Testis (tissue), 3 donors: Measurements from ENCODE around the gene CELSR3. TPM values are rescaled to one million over a fixed set of nuclear protein-coding genes. Genes with fewer than 3 reads are reported as not detected.

Source experiments
- DNase-seq: peaks from one replicate; pipeline ENCODE4 v3.0.0-alpha.2; 2019
- H3K27ac ChIP-seq, 2 donors: fragments of 200-600 bp; sonication (generic); one replicate each; pipeline ENCODE4 v1.5.1; 2019
- H3K27me3 ChIP-seq: fragments of 200-600 bp; sonication (generic); one replicate; pipeline ENCODE4 v1.5.1; 2019
- H3K36me3 ChIP-seq: fragments of 200-600 bp; sonication (generic); one replicate; pipeline ENCODE4 v1.5.1; 2017; ENCODE audit warnings: low read depth; ENCODE audit errors: missing control alignments
- H3K4me1 ChIP-seq: fragments of 200-600 bp; sonication (generic); one replicate; pipeline ENCODE4 v1.5.1; 2019
- H3K4me3 ChIP-seq, 2 donors: fragments of 200-600 bp; sonication (generic); one replicate each; pipeline ENCODE4 v1.5.1; 2017 to 2019
- H3K9me3 ChIP-seq: fragments of 200-600 bp; sonication (generic); one replicate; pipeline ENCODE4 v1.5.1; 2017
- POLR2A ChIP-seq: fragments of 450-650 bp; IDR thresholded peaks from one replicate; pipeline ENCODE4 v1.6.1; 2017; ENCODE audit warnings: antibody characterized with exemption, mild to moderate bottlenecking, moderate library complexity
- whole genome bisulfite sequencing, 2 donors: methylation state at CpG; one replicate each; pipeline ENCODE4 v1.1.5; 2018; 5-methylcytosine and 5-hydroxymethylcytosine counted together
- intact Hi-C: fragments of 100-400 bp; cut with DNase I; formaldehyde crosslinking; loops from one replicate; pipeline ENCODE4 v1.15.1; 2023; ENCODE audit warnings: low total_unique reads
- polyA plus RNA-seq: library from polyadenylated mRNA; stranded (reverse); fragments of 350-450 nt; fragmentation: Illumina TruSeq; extraction: RNeasy Lipid Tissue Mini Kit (QIAGEN cat#74804); gene quantifications from one replicate; pipeline ENCODE4 v1.2.3, GENCODE V29; 2014; ENCODE audit warnings: low read depth, low replicate concordance; ENCODE audit not compliant: insufficient read depth
- total RNA-seq, 2 donors: library from RNA; depleted of rRNA; stranded (reverse); fragments of >200 nt; gene quantifications; one replicate each; pipeline ENCODE4 v1.2.3, GENCODE V29; 2016
- TF ChIP-seq, protein P1 (sequence below), 3 experiments: fragments of 450-650 bp in 2 of 3; fragments of 200-600 bp in 1 of 3; sonication (generic) in 1 of 3; IDR thresholded peaks; one replicate each; pipeline ENCODE4 v1.5.1; 2016 to 2019; ENCODE audit warnings: antibody characterized with exemption in 3 of 3, mild to moderate bottlenecking in 2 of 3, moderate library complexity in 1 of 3

Gene CELSR3
- total and polyA plus RNA-seq, 3 donors from 2014 or later = 13.5 to 17.5 (median 14.3) TPM

DNA sequence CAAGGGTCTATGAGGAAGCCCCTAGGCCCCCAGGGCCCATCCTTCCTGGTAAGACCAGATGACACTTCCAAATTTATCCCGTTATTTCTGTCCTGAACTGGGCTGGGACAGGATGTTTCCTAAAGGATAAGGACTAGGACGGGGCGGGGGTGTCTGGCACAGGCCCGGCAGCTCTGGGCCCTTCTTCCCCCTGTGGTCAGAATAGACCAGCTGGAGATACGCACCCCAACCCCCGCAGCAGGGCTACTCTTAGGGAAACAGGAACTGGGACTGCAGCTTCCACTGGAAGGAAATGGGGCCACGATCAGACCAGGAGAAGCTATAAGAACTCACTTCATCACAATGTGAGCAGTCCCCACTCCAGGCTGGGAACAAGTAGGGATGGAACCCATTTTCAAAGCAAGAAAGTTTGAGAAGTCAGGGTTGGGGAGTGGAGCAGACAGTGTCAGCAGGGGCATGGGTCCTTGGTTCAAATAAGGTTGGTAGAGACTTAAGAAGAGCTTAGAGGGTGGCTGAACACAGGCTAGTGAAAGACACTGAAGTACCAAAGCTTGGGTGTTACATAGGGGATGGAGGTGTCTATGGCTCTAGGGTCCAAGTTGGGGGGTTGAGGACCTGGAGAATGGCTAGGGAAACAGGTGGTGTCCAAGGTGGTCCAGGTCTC, 21.9 kb upstream of the CELSR3 start:
- H3K9me3 ChIP-seq = no peaks in the 10 kb centered on the region
- peak overlapping the region; percentile 87 to 91 for H3K27ac ChIP-seq
- H3K4me3 ChIP-seq = peak overlapping the region; percentile 93 to 95
- H3K4me1 ChIP-seq = peaks cover 43% of the 10 kb centered on the region
- no peaks in the 10 kb centered on the region for H3K27me3 ChIP-seq
- peak; percentile 65 for DNase-seq
- H3K36me3 ChIP-seq = no peaks in the 10 kb centered on the region
- intact Hi-C loops = no loop called here
- 17 to 24% methylated on average over 7 of the region's 7 CpGs for WGBS, 2 donors
- no peak for TF ChIP-seq POLR2A
- TF ChIP-seq, protein P1, sequence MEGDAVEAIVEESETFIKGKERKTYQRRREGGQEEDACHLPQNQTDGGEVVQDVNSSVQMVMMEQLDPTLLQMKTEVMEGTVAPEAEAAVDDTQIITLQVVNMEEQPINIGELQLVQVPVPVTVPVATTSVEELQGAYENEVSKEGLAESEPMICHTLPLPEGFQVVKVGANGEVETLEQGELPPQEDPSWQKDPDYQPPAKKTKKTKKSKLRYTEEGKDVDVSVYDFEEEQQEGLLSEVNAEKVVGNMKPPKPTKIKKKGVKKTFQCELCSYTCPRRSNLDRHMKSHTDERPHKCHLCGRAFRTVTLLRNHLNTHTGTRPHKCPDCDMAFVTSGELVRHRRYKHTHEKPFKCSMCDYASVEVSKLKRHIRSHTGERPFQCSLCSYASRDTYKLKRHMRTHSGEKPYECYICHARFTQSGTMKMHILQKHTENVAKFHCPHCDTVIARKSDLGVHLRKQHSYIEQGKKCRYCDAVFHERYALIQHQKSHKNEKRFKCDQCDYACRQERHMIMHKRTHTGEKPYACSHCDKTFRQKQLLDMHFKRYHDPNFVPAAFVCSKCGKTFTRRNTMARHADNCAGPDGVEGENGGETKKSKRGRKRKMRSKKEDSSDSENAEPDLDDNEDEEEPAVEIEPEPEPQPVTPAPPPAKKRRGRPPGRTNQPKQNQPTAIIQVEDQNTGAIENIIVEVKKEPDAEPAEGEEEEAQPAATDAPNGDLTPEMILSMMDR (IDR thresholded peaks at IDR 0.05) = no peak

DNA sequence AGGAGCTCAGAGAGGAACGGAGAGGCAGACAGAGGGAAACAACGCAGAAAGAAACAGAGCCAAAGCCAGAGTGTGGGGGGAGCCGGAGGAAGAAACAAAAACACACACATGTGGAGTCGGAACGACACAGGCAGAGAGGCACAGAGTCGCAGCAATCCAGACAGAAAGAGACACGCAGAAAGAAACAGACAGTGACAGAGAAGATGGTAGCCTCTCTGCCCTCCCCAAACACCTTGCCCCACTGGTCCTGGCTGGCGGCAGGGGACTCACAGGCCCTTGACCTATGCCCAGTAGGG, 21.3 kb upstream of the CELSR3 start:
- Histone ChIP-seq H3K4me1 (peaks cover 43% of the 10 kb centered on the region), H3K27ac (peak overlapping the region; percentile 87 to 91), H3K4me3 (peak overlapping the region; percentile 93 to 95), H3K9me3 (no peaks in the 10 kb centered on the region), H3K36me3 (no peaks in the 10 kb centered on the region), H3K27me3 (no peaks in the 10 kb centered on the region)
- WGBS, 2 donors = 21 to 39% methylated on average over 8 of the region's 8 CpGs
- peak; percentile 47 for DNase-seq
- TF ChIP-seq, protein P1 (IDR thresholded peaks at IDR 0.05) = no peak
- no peak for TF ChIP-seq POLR2A
- intact Hi-C loops = no loop called here

DNA sequence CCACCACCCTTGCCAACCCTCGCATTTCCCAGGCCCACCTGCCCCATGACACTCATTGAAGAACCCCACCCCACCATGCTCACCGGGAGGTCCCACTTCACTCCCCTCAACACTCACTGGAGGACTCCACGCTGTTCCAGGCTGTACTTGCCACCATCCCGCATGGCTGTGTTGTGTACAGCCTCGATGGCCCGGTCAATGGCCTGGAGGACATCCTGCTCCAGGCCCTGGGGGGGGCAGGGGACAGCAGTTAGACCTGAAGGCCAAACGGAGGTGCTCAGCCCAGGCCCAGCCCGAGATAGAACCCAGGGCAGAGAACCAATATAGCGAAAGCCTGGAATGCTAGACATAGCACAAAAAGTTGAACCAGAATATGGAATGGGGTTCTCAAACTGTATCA, 20.1 kb upstream of the CELSR3 start:
- H3K4me3 ChIP-seq = no peak overlapping the region
- no peaks in the 10 kb centered on the region for H3K9me3 ChIP-seq
- intact Hi-C loops = no loop called here
- H3K36me3 ChIP-seq = no peaks in the 10 kb centered on the region
- no peak for DNase-seq
- H3K4me1 ChIP-seq = peaks cover 43% of the 10 kb centered on the region
- peak overlapping the region in 1 of 2 donors; percentile 87 for H3K27ac ChIP-seq
- 78 to 94% methylated on average over 6 to 9 of the region's 9 CpGs for WGBS, 2 donors
- TF ChIP-seq POLR2A = no peak
- TF ChIP-seq, protein P1 (IDR thresholded peaks at IDR 0.05) = no peak
- no peaks in the 10 kb centered on the region for H3K27me3 ChIP-seq

DNA sequence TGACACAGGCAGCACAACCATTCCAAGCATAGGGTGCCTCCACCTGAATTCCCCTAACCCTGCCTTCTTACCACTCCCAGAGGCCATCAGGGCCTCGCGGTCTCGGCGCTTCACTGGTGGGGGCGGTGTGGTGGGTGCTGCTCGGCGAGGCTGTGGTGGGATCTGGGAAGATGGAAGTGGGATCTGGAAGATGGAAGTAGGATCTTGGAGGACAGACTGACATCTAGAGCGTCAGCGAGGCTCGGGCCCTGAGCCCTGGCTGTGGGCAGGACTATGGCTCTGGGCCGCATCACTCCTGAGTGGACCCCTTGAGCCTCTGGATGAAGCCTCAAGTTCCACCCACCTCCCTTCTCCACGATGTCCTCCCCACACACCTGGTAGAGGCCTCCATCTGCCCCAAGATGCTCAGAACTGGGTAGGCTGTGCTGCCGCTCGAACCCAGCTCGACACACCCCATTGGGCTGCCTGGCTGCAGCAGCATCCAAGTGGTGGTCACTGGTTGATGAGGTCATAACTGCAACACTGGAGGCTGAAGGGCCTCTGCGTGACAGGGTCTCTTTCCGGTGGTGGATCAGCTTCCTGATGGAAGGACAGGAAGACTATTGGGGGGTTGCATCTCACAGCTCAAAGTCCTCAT, 19.4 kb upstream of the CELSR3 start:
- WGBS, 2 donors = 92 to 96% methylated on average over 12 to 16 of the region's 17 CpGs
- DNase-seq = no peak

DNA sequence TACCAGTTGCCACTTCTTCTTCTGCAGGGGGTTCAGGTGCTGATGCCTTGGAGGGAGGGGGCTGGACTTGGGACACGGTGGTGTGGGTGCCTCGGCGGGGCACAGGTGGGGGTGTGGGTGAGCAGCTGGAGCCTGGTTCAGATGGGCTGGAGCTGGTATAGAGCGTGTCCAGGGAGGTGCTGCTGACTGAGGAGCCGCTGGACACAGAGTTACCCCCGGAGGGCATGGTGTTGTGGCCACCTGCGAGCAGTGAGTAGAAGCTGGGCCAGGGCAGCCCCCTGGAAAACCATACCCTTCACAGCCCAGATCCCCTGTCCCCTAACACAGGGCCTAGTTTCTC, 18.8 kb upstream of the CELSR3 start:
- intact Hi-C loops = no loop called here
- no peak overlapping the region for H3K27ac ChIP-seq
- no peaks in the 10 kb centered on the region for H3K27me3 ChIP-seq
- TF ChIP-seq, protein P1 (IDR thresholded peaks at IDR 0.05) = no peak
- no peak overlapping the region for H3K4me3 ChIP-seq
- H3K9me3 ChIP-seq = no peaks in the 10 kb centered on the region
- H3K4me1 ChIP-seq = peaks cover 34% of the 10 kb centered on the region
- 93% methylated on average over 7 of the region's 7 CpGs; no CpG with 5 or more reads in 1 of the 2 donors for WGBS, 2 donors
- no peak for DNase-seq
- no peaks in the 10 kb centered on the region for H3K36me3 ChIP-seq

More for the DNA sequence above, 19.4 kb upstream of the CELSR3 start:
- H3K27me3 ChIP-seq = no peaks in the 10 kb centered on the region
- no peak overlapping the region for H3K4me3 ChIP-seq
- no peaks in the 10 kb centered on the region for H3K9me3 ChIP-seq
- no peak for TF ChIP-seq POLR2A
- H3K36me3 ChIP-seq = no peaks in the 10 kb centered on the region
- H3K4me1 ChIP-seq = peaks cover 39% of the 10 kb centered on the region
- intact Hi-C loops = no loop called here
- H3K27ac ChIP-seq = no peak overlapping the region
